HEK293 (cell line): ENCODE measurements around the gene MBD5.

ENCODE experiments used
- CTCF ChIA-PET: fragments of 350-600 bp; formaldehyde crosslinking; extraction: SDS; loops from one replicate; lab custom pipeline; 2021; ENCODE audit warnings: antibody characterized with exemption; lab: Yijun Ruan, JAX
- POLR2A ChIA-PET: fragments of 300-600 bp; formaldehyde crosslinking; extraction: SDS; loops from one replicate; lab custom pipeline; 2020; ENCODE audit warnings: antibody characterized with exemption, inconsistent platforms; lab: Yijun Ruan, JAX
- H3K27ac ChIP-seq: fragments of 200-500 bp; sonication (Bioruptor generic); 2 replicates; pipeline ENCODE4 v1.5.1; 2014; ENCODE audit warnings: low read depth, low read length, control low read depth, inconsistent platforms; ENCODE audit errors: extremely low read depth
- H3K36me3 ChIP-seq, 2 experiments: fragments of 200-500 bp in 1 of 2; sonication (Bioruptor generic) in 1 of 2; 1 replicate in 1 of 2; 2 replicates in 1 of 2; pipeline ENCODE4 v1.5.1; 2014 to 2017; ENCODE audit warnings: inconsistent platforms in 2 of 2, low read length in 2 of 2; ENCODE audit not compliant: control insufficient read depth in 2 of 2, insufficient read depth in 1 of 2
- H3K4me1 ChIP-seq: fragments of 200-500 bp; sonication (Bioruptor generic); 2 replicates; pipeline ENCODE4 v1.5.1; 2014; ENCODE audit warnings: mild to moderate bottlenecking, low read length, inconsistent platforms; ENCODE audit not compliant: control insufficient read depth, insufficient read depth
- H3K4me3 ChIP-seq: 2 replicates; pipeline ENCODE4 v1.5.1; 2011; ENCODE audit warnings: low read depth, mild to moderate bottlenecking, control low read depth, low read length, moderate library complexity
- H3K9me3 ChIP-seq: fragments of 200-500 bp; sonication (Bioruptor generic); 2 replicates; pipeline ENCODE4 v1.5.1; 2014; ENCODE audit warnings: low read depth, low read length, inconsistent platforms; ENCODE audit not compliant: control insufficient read depth, insufficient read depth
- KLF10 ChIP-seq: fragments of 450-650 bp; IDR thresholded peaks from 2 replicates; pipeline ENCODE4 v1.5.1; 2018; ENCODE audit warnings: missing biosample characterization, mild to moderate bottlenecking, missing genetic modification characterization
- KLF16 ChIP-seq: fragments of 450-650 bp; formaldehyde crosslinking; IDR thresholded peaks from 2 replicates; pipeline ENCODE4 v1.5.1; 2017; ENCODE audit warnings: missing biosample characterization, missing genetic modification characterization
- TRIM28 ChIP-seq: IDR thresholded peaks from 2 replicates; pipeline ENCODE4 v1.6.1; 2011; ENCODE audit warnings: low read length, control low read depth, borderline replicate concordance
- ZNF169 ChIP-seq: fragments of 450-650 bp; formaldehyde crosslinking; IDR thresholded peaks from 2 replicates; pipeline ENCODE4 v1.5.1; 2016; ENCODE audit warnings: missing biosample characterization, missing genetic modification characterization
- ZNF239 ChIP-seq: fragments of 450-650 bp; formaldehyde crosslinking; IDR thresholded peaks from 2 replicates; pipeline ENCODE4 v1.5.1; 2016; ENCODE audit warnings: missing biosample characterization, missing genetic modification characterization
- ZNF302 ChIP-seq: fragments of 450-650 bp; formaldehyde crosslinking; IDR thresholded peaks from 2 replicates; pipeline ENCODE4 v1.5.1; 2016; ENCODE audit warnings: missing biosample characterization, missing genetic modification characterization, low read depth
- ZNF350 ChIP-seq: fragments of 450-650 bp; formaldehyde crosslinking; IDR thresholded peaks from 2 replicates; pipeline ENCODE4 v1.5.0; 2017; ENCODE audit warnings: missing biosample characterization, mild to moderate bottlenecking, missing genetic modification characterization
- ZNF510 ChIP-seq: fragments of 450-650 bp; formaldehyde crosslinking; IDR thresholded peaks from 2 replicates; pipeline ENCODE4 v1.5.1; 2018; ENCODE audit warnings: mild to moderate bottlenecking, missing genetic modification characterization, missing biosample characterization; ENCODE audit not compliant: insufficient replicate concordance
- TF ChIP-seq, protein P1 (sequence below): fragments of 450-650 bp; formaldehyde crosslinking; IDR thresholded peaks from 2 replicates; pipeline ENCODE4 v1.5.1; 2016; ENCODE audit warnings: missing biosample characterization, missing genetic modification characterization
- TF ChIP-seq, protein P2 (sequence below): fragments of 450-650 bp; formaldehyde crosslinking; IDR thresholded peaks from 2 replicates; pipeline ENCODE4 v1.5.1; 2016; ENCODE audit warnings: missing biosample characterization, missing genetic modification characterization
- TF ChIP-seq, protein P3 (sequence below): fragments of 450-650 bp; formaldehyde crosslinking; IDR thresholded peaks from 2 replicates; pipeline ENCODE4 v1.5.1; 2016; ENCODE audit warnings: missing biosample characterization, missing genetic modification characterization
- TF ChIP-seq, protein P4 (sequence below): fragments of 450-650 bp; formaldehyde crosslinking; IDR thresholded peaks from 2 replicates; pipeline ENCODE4 v1.5.1; 2016; ENCODE audit warnings: missing biosample characterization, missing genetic modification characterization, borderline replicate concordance
- TF ChIP-seq, protein P5 (sequence below): fragments of 450-650 bp; formaldehyde crosslinking; IDR thresholded peaks from 2 replicates; pipeline ENCODE4 v1.5.1; 2016; ENCODE audit warnings: missing biosample characterization, missing genetic modification characterization
- TF ChIP-seq, protein P6 (sequence below): fragments of 450-650 bp; IDR thresholded peaks from 2 replicates; pipeline ENCODE4 v1.5.1; 2018; ENCODE audit warnings: missing biosample characterization, missing genetic modification characterization
- TF ChIP-seq, protein P7 (sequence below): fragments of 450-650 bp; formaldehyde crosslinking; IDR thresholded peaks from 2 replicates; pipeline ENCODE4 v1.5.1; 2016; ENCODE audit warnings: missing biosample characterization, missing genetic modification characterization

MBD5 gene

DNA sequence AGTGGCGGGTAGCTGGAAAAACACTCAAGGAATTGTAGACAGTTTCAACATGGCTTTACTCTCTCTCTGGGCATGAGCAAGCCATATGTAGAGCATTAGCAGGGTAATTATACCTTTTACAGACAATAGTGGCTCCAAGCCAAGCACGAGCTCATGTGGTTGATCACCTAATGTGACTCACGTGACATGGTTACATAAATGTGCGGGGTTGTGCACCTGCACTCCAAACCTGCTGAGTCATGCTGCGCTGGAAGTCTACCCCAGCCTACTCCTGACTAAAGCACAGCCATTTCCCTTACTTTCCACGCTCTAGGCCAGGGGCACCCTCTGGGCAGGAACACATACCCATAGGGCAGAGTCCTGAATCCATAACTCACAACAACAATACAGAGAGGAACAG, 232.8 kb downstream of the MBD5 start (continued):
- no peak for TF ChIP-seq KLF10 (tag by site-specific recombination)
- TF ChIP-seq TRIM28 = peak; percentile 88; the same call in 1 of the 2 replicates
- TF ChIP-seq ZNF510 = peak; percentile 9
- TF ChIP-seq ZNF169 (tag by site-specific recombination) = peak; percentile 71; the same call in 1 of the 2 replicates
- TF ChIP-seq, protein P1, sequence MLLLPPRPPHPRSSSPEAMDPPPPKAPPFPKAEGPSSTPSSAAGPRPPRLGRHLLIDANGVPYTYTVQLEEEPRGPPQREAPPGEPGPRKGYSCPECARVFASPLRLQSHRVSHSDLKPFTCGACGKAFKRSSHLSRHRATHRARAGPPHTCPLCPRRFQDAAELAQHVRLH = no peak
- TF ChIP-seq, protein P2, sequence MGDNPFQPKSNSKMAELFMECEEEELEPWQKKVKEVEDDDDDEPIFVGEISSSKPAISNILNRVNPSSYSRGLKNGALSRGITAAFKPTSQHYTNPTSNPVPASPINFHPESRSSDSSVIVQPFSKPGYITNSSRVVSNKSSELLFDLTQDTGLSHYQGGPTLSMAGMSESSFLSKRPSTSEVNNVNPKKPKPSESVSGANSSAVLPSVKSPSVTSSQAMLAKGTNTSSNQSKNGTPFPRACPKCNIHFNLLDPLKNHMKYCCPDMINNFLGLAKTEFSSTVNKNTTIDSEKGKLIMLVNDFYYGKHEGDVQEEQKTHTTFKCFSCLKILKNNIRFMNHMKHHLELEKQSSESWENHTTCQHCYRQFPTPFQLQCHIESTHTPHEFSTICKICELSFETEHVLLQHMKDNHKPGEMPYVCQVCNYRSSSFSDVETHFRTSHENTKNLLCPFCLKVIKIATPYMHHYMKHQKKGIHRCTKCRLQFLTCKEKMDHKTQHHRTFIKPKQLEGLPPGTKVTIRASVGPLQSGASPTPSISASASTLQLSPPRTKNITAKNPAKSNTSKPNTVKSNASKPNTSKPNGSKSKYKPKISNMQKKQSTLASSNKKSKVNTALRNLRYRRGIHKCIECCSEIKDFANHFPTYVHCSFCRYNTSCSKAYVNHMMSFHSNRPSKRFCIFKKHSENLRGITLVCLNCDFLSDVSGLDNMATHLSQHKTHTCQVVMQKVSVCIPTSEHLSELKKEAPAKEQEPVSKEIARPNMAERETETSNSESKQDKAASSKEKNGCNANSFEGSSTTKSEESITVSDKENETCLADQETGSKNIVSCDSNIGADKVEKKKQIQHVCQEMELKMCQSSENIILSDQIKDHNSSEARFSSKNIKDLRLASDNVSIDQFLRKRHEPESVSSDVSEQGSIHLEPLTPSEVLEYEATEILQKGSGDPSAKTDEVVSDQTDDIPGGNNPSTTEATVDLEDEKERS (tag by site-specific recombination) = no peak
- TF ChIP-seq, all 188 proteins: peak for 13

DNA sequence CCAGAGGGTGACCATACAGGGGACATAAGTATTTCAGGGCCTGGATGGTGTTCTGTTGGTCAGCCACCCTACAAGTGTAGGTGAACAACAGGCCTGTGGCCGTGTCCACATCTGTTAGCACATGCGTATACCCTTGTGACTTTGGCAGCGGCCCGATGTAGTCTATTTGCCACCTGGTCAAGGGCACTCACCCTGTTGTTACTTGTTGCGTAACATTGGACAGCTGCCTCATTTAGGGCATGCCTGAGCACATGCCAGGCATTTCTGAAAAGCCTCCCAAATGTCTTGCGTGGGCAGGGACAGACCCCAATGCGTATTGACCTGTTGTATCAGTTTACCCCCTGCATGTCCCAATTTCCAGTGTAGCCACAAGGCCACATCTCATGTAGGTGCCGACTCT, 235.0 kb downstream of the MBD5 start:
- H3K27ac ChIP-seq = no peak overlapping the region
- peaks cover 0 to 22% of the 10 kb centered on the region in 2 experiments; a peak in 1 of 3 replicates for H3K36me3 ChIP-seq
- CTCF ChIA-PET = no interaction called here
- TF ChIP-seq, protein P3, sequence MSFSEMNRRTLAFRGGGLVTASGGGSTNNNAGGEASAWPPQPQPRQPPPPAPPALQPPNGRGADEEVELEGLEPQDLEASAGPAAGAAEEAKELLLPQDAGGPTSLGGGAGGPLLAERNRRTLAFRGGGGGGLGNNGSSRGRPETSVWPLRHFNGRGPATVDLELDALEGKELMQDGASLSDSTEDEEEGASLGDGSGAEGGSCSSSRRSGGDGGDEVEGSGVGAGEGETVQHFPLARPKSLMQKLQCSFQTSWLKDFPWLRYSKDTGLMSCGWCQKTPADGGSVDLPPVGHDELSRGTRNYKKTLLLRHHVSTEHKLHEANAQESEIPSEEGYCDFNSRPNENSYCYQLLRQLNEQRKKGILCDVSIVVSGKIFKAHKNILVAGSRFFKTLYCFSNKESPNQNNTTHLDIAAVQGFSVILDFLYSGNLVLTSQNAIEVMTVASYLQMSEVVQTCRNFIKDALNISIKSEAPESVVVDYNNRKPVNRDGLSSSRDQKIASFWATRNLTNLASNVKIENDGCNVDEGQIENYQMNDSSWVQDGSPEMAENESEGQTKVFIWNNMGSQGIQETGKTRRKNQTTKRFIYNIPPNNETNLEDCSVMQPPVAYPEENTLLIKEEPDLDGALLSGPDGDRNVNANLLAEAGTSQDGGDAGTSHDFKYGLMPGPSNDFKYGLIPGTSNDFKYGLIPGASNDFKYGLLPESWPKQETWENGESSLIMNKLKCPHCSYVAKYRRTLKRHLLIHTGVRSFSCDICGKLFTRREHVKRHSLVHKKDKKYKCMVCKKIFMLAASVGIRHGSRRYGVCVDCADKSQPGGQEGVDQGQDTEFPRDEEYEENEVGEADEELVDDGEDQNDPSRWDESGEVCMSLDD (tag by site-specific recombination) = no peak
- TF ChIP-seq ZNF302 (tag by site-specific recombination) (no peak), ZNF350 (tag by site-specific recombination) (no peak), KLF16 (tag by site-specific recombination) (no peak)
- no peak overlapping the region for H3K4me3 ChIP-seq
- POLR2A ChIA-PET = no interaction called here
- no peaks in the 10 kb centered on the region for H3K9me3 ChIP-seq
- H3K4me1 ChIP-seq = no peaks in the 10 kb centered on the region

DNA sequence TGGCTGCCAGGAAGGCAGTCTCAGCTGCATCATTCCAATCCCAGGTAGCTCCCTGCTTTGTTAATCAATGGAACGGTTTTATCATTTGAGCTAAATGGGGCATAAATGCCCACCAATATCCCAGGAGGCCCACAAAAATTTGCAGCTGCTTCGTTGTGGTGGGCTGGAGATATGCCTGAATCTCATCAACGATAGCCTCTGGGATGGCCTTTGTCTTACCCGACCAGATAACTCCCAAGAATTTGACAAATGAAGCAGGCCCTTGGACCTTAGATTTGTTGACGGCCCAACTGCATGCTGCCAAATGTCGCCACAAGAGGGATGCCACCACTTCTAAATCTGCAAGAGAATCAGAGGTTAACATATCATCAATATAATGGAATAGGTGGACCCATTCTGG, 236.4 kb downstream of the MBD5 start:
- no peaks in the 10 kb centered on the region for H3K4me1 ChIP-seq
- ChIA-PET POLR2A (no interaction called here), CTCF (interaction anchor here (0.6 kb wide), 2 partner anchors 200 to 258 kb away, joined by 3 to 4 read pairs; no protein-coding TSS in a partner anchor)
- H3K36me3 ChIP-seq = peaks cover 0 to 22% of the 10 kb centered on the region in 2 experiments; a peak in 1 of 3 replicates
- H3K9me3 ChIP-seq = no peaks in the 10 kb centered on the region
- no peak overlapping the region for H3K4me3 ChIP-seq
- H3K27ac ChIP-seq = no peak overlapping the region
- TF ChIP-seq, protein P4, sequence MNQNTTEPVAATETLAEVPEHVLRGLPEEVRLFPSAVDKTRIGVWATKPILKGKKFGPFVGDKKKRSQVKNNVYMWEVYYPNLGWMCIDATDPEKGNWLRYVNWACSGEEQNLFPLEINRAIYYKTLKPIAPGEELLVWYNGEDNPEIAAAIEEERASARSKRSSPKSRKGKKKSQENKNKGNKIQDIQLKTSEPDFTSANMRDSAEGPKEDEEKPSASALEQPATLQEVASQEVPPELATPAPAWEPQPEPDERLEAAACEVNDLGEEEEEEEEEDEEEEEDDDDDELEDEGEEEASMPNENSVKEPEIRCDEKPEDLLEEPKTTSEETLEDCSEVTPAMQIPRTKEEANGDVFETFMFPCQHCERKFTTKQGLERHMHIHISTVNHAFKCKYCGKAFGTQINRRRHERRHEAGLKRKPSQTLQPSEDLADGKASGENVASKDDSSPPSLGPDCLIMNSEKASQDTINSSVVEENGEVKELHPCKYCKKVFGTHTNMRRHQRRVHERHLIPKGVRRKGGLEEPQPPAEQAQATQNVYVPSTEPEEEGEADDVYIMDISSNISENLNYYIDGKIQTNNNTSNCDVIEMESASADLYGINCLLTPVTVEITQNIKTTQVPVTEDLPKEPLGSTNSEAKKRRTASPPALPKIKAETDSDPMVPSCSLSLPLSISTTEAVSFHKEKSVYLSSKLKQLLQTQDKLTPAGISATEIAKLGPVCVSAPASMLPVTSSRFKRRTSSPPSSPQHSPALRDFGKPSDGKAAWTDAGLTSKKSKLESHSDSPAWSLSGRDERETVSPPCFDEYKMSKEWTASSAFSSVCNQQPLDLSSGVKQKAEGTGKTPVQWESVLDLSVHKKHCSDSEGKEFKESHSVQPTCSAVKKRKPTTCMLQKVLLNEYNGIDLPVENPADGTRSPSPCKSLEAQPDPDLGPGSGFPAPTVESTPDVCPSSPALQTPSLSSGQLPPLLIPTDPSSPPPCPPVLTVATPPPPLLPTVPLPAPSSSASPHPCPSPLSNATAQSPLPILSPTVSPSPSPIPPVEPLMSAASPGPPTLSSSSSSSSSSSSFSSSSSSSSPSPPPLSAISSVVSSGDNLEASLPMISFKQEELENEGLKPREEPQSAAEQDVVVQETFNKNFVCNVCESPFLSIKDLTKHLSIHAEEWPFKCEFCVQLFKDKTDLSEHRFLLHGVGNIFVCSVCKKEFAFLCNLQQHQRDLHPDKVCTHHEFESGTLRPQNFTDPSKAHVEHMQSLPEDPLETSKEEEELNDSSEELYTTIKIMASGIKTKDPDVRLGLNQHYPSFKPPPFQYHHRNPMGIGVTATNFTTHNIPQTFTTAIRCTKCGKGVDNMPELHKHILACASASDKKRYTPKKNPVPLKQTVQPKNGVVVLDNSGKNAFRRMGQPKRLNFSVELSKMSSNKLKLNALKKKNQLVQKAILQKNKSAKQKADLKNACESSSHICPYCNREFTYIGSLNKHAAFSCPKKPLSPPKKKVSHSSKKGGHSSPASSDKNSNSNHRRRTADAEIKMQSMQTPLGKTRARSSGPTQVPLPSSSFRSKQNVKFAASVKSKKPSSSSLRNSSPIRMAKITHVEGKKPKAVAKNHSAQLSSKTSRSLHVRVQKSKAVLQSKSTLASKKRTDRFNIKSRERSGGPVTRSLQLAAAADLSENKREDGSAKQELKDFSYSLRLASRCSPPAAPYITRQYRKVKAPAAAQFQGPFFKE (tag by site-specific recombination) = no peak
- TF ChIP-seq, protein P5, sequence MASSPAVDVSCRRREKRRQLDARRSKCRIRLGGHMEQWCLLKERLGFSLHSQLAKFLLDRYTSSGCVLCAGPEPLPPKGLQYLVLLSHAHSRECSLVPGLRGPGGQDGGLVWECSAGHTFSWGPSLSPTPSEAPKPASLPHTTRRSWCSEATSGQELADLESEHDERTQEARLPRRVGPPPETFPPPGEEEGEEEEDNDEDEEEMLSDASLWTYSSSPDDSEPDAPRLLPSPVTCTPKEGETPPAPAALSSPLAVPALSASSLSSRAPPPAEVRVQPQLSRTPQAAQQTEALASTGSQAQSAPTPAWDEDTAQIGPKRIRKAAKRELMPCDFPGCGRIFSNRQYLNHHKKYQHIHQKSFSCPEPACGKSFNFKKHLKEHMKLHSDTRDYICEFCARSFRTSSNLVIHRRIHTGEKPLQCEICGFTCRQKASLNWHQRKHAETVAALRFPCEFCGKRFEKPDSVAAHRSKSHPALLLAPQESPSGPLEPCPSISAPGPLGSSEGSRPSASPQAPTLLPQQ (tag by site-specific recombination) = no peak
- TF ChIP-seq, protein P6, sequence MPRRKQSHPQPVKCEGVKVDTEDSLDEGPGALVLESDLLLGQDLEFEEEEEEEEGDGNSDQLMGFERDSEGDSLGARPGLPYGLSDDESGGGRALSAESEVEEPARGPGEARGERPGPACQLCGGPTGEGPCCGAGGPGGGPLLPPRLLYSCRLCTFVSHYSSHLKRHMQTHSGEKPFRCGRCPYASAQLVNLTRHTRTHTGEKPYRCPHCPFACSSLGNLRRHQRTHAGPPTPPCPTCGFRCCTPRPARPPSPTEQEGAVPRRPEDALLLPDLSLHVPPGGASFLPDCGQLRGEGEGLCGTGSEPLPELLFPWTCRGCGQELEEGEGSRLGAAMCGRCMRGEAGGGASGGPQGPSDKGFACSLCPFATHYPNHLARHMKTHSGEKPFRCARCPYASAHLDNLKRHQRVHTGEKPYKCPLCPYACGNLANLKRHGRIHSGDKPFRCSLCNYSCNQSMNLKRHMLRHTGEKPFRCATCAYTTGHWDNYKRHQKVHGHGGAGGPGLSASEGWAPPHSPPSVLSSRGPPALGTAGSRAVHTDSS = no peak
- TF ChIP-seq, protein P7, sequence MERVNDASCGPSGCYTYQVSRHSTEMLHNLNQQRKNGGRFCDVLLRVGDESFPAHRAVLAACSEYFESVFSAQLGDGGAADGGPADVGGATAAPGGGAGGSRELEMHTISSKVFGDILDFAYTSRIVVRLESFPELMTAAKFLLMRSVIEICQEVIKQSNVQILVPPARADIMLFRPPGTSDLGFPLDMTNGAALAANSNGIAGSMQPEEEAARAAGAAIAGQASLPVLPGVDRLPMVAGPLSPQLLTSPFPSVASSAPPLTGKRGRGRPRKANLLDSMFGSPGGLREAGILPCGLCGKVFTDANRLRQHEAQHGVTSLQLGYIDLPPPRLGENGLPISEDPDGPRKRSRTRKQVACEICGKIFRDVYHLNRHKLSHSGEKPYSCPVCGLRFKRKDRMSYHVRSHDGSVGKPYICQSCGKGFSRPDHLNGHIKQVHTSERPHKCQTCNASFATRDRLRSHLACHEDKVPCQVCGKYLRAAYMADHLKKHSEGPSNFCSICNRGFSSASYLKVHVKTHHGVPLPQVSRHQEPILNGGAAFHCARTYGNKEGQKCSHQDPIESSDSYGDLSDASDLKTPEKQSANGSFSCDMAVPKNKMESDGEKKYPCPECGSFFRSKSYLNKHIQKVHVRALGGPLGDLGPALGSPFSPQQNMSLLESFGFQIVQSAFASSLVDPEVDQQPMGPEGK = no peak
- TF ChIP-seq ZNF239 (tag by site-specific recombination) = no peak
